Stimulated activated naive CD8-positive, alpha-beta T cell treated with anti-CD3 and anti-CD28 coated beads, Interleukin-15, Interleukin-2, amounts not matched to agents 100 ng/mL and 50 ng/mL, for 24 hours (primary cell): Measurements from ENCODE around the gene PRRT1.
"Not testable (repeated sequence)": the region's sequence is repeated elsewhere in the genome, so short reads cannot be mapped to it uniquely, and the experiment has no call there.

ENCODE experiments used
- H3K27ac Mint-ChIP-seq: one replicate; pipeline ENCODE4 v1.8.0; 2021; ENCODE audit warnings: mild to moderate bottlenecking, mixed read lengths
- H3K27me3 Mint-ChIP-seq: one replicate; pipeline ENCODE4 v1.8.0; 2021; ENCODE audit warnings: mixed read lengths
- H3K36me3 Mint-ChIP-seq: one replicate; pipeline ENCODE4 v1.8.0; 2021; ENCODE audit warnings: low read depth, mixed read lengths
- H3K4me1 Mint-ChIP-seq: one replicate; pipeline ENCODE4 v1.8.0; 2021; ENCODE audit warnings: low read depth, mixed read lengths
- H3K4me3 Mint-ChIP-seq: one replicate; pipeline ENCODE4 v1.8.0; 2021; ENCODE audit warnings: mild to moderate bottlenecking, mixed read lengths
- H3K9me3 Mint-ChIP-seq: one replicate; pipeline ENCODE4 v1.8.0; 2021; ENCODE audit warnings: mixed read lengths

Gene PRRT1

DNA sequence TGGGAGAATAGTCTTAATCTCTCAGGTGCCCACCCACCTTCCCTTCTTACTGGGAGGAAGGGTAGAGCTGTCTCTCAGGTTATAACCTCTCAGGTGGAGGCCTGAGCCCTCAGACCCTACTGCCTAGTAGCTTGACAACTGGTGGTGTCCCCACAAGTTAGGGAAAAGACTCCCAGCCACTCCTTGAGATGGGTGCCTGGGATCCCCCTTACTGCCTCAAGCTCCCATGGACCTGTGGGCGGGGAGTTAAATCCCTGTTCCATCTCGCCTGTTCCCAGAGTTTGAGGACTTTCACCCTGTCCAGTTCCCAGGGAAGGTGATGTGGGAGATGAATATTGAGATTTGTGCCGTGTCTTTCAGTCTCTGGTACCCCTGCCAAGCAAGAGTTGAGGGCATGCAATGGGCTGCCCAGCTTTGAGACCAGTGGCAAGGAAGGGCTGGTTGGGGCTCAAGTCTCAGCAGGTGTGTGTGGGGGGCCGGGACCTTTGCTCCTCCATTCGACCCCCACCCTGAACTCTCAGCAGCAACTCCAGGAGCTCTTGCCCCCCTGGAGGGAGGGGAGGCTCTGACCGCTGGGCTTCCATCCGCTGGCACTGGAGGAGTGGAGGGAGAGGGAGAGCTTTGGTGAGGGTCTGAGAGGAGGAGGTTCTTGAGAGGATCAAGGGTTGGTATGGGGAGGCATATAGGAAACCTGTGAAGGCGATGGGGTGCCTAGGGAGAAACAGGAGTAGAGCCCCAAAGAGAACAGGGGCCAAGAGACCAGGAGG, 39.4 kb upstream of the PRRT1 start:
- H3K4me3 Mint-ChIP-seq: peak overlapping the region; percentile 94
- peaks cover 73% of the 10 kb centered on the region for H3K4me1 Mint-ChIP-seq
- no peaks in the 10 kb centered on the region for H3K27me3 Mint-ChIP-seq
- H3K36me3 Mint-ChIP-seq: peaks cover 26% of the 10 kb centered on the region
- H3K9me3 Mint-ChIP-seq: no peaks in the 10 kb centered on the region
- peak overlapping the region; percentile 96 for H3K27ac Mint-ChIP-seq

DNA sequence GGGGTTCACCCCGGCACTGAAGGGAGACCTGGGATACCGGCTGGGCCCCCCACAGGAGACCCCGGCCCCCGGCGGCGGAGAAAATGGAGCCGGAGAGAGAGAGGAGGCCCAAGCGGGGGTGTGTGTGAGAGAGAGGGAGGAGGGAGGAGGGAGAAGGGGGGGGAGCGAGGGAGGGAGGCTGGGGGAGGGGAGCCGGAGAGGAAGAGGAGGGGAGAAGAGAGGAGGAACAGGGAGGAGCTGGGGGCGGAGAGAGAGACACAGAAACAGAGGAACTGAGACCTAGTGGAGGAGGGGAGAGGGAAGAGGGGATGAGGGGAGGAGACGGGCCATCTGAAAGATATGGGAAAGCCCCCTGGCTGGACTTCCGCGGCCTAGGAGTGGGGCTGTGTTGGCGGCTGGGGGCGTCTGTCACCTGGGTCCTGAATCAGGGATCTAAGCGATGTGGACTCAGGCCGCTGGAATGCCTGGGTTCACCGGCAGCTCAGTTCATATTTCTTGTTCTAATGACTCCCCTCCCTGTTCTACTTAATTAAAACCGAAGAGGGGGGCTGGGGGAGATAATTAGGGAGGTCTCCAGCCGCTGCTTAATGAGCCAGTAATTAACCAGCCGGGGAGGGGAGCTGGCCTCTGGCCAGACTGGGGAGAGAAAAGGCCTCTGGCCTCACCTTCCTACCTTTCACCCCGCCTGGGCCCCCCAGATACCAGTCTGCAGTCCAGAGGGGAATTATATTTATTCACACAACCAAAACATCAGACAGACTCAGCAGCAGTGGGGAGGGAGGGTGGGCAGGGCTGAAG, 38.5 kb upstream of the PRRT1 start, which contains the start of gene PBX2:
Gene PBX2, minus strand, starts transcription at position 149 of the 798 bp plus-strand sequence. CDS start 287 bp downstream, outside the sequence.
- Mint-ChIP-seq H3K27ac (peak within 1 kb of the TSS; percentile 96), H3K4me3 (peak within 1 kb of the TSS; percentile 94), H3K36me3 (peaks cover 33% of the 10 kb centered on the region)

DNA sequence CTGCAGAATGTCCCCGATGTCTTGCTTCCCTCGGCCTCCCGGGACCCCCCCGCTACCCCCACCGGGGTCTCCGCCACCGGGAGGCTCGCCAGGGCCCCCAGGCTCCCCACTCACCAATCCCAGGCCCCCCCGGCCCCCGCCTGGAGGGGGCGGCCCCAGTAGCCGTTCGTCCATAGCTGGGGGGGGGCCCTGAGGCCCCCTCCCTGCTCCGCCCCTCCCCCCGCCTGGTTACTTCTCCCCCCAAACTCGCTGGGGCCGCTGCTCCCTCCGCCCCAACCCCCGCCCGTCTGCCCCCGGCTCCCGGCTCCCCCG, 38.0 kb upstream of the PRRT1 start:
- Mint-ChIP-seq H3K27me3 (no peaks in the 10 kb centered on the region), H3K9me3 (no peaks in the 10 kb centered on the region), H3K27ac (peak overlapping the region; percentile 89), H3K36me3 (peaks cover 33% of the 10 kb centered on the region), H3K4me1 (peaks cover 74% of the 10 kb centered on the region), H3K4me3 (peak overlapping the region; percentile 90)

More for the DNA sequence above, 38.5 kb upstream of the PRRT1 start, which contains the start of gene PBX2:
- no peaks in the 10 kb centered on the region for H3K9me3 Mint-ChIP-seq
- peaks cover 80% of the 10 kb centered on the region for H3K4me1 Mint-ChIP-seq
- no peaks in the 10 kb centered on the region for H3K27me3 Mint-ChIP-seq

DNA sequence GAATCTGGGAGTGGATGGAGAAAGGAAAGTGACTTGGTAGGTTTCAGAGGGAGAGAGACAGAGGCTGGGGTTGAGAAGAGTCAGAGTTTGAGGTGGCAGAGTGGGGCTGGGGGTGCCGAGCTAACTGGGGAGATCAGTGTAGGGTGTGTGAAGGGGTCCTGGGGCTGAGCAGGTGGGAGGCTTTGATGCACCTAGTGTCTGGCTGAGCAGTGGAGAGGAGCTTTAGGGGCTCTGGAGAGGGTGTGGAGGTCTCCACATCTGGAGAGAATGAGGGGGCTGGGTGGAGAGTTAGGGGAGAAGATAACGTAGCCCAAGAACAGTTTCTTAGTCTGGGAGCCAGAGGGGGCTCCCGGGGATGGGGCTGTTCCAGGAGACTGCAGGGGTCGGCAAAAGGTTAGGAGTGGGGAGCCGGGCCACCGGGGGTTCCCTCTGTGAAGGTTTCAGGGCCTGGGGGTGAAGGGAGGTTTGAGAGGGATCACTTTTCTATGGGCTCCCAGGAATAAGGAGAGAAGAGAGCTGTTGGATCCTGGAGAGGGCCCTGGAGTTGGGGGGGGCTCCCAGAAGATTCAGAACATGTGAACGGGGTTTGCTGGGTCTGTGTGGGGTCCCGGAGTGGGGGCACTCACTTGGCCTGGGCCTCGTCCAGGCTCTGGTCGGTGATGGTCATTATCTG, 37.5 kb upstream of the PRRT1 start:
- Mint-ChIP-seq H3K4me1 (peaks cover 69% of the 10 kb centered on the region), H3K9me3 (no peaks in the 10 kb centered on the region), H3K36me3 (peaks cover 33% of the 10 kb centered on the region), H3K27me3 (no peaks in the 10 kb centered on the region), H3K27ac (peak overlapping the region; percentile 89), H3K4me3 (peak overlapping the region; percentile 90)

DNA sequence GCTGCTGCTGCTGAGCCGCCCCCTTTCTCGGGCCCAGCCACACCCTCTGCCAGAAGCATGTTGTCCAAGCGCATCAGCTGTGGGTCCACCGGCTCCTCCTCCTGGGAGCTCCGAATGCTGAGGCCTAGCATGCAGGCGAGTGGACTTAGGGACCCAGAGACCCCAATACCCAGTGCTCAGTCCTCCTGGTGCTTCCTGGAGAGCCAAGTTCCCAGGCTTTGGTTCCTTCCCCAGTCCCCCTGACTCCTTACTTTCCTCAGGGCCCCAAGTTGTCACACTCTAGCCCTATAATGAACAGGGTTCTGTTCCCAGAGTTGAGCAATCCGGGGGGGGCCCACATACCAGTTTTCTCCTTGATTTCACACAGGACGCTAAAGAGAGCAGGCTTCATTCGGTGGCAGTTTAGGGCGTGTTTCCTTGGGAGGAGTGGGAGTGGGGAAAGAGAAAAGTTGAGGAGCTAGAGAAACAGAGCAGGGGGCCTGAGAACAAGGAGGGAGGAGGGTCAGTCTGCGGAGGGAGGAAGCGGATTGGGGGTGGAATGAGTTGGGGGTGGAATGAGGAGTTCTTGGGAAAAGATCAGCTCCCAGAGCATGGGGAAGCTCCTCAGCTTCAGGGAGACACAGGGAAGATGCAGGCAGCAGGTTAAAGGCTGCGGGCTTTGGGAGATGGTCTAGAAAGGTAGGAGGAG, 36.8 kb upstream of the PRRT1 start:
- Mint-ChIP-seq H3K27ac (peak overlapping the region; percentile 89), H3K27me3 (no peaks in the 10 kb centered on the region), H3K4me1 (peaks cover 65% of the 10 kb centered on the region), H3K9me3 (no peaks in the 10 kb centered on the region), H3K36me3 (peaks cover 34% of the 10 kb centered on the region), H3K4me3 (peak overlapping the region; percentile 90)

DNA sequence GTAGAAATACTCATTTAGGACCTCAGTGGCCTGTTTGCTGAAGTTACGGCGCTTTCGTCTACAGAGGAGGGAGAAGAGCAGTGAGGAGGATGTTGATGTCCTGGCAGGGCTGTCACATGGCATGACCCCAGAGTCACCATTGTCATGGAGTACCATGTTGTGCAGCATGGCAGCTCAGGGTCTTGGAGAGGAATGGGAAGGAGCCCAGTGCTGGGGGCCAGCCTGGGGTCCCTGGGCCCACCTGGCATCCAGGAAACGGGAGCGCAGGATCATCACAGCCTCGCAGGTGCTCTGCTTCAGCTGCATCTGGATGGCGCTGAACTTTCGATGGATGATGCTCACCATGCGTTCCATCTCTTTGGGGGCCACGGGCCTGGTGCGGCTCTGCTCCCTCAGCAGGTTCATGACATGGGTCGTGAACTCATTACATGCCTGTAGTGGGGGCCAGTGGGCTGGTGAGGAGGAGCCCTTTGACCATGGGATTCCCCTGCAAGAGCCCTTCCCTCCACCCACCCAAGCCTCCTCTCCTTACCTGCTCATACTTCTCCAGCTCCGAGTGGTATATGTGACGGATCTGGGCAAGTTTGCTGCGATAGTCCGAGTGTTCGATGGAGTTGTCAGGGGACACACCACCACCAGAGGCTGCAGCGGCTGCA, 36.1 kb upstream of the PRRT1 start:
- Mint-ChIP-seq H3K27ac (peak overlapping the region; percentile 90), H3K4me3 (peak overlapping the region; percentile 90), H3K36me3 (peaks cover 40% of the 10 kb centered on the region), H3K4me1 (peaks cover 65% of the 10 kb centered on the region)
- H3K27me3 Mint-ChIP-seq, H3K9me3 Mint-ChIP-seq: not testable (repeated sequence)

DNA sequence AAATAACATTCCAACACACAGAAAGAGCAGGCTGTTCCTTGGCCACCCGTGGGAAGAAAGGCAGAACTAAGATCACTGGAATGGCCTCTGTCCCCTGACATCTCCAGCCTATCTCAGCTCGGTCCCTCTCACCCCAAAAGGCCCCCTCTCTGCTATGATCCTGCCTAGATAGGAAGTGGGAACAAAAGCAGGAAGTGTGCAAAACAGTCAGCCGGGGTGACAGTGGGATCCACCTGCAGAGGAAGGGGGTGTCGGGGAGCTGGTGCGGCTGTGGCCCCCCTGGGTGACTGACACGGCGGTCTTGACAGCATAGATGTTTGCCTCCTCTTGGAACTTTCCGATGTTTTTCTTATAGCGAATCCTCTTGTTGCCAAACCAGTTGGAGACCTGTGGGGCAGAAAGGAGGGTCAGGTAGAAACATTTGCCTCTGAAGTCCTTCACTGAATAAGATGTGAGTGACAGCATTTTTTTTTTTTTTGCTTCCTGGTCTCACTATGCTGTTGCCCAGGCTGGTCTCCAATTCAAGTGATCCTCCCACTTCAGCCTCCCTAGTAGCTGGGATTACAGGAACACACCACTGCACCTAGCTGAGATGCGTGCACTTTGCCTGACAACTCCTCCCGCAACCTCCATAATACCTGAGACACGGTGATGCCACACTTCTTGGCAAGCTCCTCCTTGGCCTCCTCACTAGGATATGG, 35.4 kb upstream of the PRRT1 start:
- Mint-ChIP-seq H3K36me3 (peaks cover 45% of the 10 kb centered on the region), H3K27ac (peak overlapping the region; percentile 90), H3K4me3 (peak overlapping the region; percentile 90), H3K27me3 (no peaks in the 10 kb centered on the region), H3K9me3 (no peaks in the 10 kb centered on the region), H3K4me1 (peaks cover 67% of the 10 kb centered on the region)

DNA sequence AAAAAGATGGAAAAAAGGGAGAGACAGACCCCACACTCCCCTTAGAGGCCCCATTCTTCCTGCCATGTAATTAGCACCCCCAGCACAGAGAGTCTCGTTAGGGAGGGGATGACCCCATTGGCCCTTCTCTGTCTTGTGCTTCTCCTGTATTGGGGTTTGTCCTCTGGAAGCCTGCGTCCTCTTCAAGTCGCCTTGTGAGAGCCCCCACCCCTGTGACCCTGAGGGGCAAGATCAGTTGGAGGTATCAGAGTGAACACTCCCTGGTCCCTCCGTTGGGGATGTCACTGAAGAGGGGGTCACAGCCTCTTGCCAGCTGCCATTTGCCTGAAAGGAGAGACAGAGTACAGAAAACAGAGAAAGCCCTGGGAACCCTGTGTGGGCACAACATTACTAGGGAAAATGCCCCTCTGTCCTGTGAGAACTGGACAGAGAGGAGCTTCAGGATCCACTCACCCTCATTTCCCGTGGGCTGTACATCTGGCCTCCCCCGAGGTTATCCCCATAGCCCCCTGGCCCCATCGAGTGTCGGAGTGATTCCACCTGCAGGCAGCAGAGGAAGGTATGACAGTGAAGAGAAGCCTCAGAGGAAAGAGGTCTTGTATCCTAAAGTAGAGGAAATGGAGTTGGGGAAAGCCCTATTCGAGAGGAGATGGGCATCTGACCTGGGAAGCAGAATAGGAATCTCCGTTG, 34.6 kb upstream of the PRRT1 start:
- Mint-ChIP-seq H3K27ac (peak overlapping the region; percentile 90), H3K4me1 (peaks cover 60% of the 10 kb centered on the region), H3K36me3 (peaks cover 48% of the 10 kb centered on the region), H3K4me3 (peak overlapping the region; percentile 90)
- H3K9me3 Mint-ChIP-seq, H3K27me3 Mint-ChIP-seq: not testable (repeated sequence)

DNA sequence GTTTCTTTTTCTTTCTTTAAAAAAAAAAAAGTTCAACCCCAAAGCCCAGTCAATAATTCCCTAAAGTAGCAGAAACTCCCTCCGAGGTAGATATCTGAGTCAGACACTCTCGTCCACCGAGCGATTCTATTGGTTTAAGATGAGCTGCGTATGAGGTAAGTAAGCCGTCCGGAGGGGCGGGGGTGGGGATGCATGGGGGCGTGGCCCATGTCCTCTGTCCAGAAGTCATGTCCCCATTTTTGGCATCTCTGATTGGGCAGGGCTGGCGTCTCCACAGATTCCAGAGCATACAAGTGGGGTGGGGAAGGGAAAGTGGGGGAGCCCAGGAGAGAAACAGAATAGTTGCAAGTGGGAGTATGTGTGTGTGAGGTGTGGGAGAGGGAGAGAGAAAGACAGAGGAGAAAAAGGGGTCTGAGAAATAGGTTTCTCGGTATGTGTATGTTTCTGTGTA, 34.0 kb upstream of the PRRT1 start:
- H3K9me3 Mint-ChIP-seq, H3K4me3 Mint-ChIP-seq, H3K27me3 Mint-ChIP-seq: not testable (repeated sequence)
- peaks cover 58% of the 10 kb centered on the region for H3K4me1 Mint-ChIP-seq
- H3K36me3 Mint-ChIP-seq: peaks cover 52% of the 10 kb centered on the region
- peak overlapping the region; percentile 90 for H3K27ac Mint-ChIP-seq

DNA sequence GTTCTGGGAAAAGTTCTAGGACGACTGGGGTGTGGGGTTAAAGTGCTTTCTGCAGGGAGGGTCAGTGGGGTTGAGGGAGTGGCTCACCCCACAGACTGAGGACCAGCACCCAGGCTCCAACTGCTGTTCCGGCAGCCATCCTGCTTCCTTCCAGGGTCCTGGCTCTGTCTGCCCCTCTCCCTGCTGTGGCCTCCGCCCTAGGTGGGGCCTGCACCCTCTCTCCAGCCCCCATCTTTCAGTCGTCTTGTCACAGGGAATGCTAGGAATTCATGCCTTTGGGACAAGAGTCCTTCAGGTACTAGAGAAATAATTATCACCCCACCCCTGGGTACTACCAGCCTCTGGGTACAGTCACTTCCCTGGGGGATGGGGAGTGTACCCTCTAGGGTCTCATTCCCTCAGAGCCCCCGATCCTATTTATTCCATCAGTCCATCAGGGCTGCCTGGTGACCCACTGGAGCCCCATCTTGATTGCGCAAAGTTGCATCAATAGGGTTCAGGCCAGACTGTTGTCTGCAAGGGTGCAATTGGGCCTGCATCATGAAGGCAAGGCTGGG, 32.4 kb upstream of the PRRT1 start, which contains the start of gene AGER:
Gene AGER, minus strand, starts transcription at position 170 of the 557 bp plus-strand sequence. Its CDS starts 31 bp downstream, at position 139.
- peak within 1 kb of the TSS; percentile 51 for H3K27ac Mint-ChIP-seq
- H3K36me3 Mint-ChIP-seq: peaks cover 63% of the 10 kb centered on the region
- no peaks in the 10 kb centered on the region for H3K9me3 Mint-ChIP-seq
- H3K4me1 Mint-ChIP-seq: peaks cover 72% of the 10 kb centered on the region
- no peak within 1 kb of the TSS for H3K4me3 Mint-ChIP-seq
- no peaks in the 10 kb centered on the region for H3K27me3 Mint-ChIP-seq

DNA sequence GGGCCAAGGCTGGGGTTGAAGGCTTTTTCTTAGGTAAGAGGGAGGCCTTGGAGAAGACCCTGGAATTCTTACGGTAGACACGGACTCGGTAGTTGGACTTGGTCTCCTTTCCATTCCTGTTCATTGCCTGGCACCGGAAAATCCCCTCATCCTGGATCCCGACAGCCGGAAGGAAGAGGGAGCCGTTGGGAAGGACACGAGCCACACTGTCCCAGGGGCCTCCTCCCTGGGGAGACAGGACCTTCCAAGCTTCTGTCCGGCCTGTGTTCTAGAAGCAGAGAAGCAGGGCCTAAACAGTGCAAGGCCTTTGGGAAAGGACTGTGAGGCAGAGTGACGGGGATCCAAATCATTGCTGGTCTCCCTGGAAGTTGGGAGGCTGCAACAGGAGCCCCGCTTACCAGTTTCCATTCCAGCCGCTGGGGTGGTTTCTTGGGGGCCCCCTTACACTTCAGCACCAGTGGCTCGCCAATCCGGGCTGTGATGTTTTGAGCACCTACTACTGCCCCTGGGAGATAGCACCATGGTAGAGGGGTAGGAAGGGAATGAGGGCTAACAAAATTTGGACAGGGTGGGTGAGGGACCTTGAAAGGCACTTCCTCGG, 31.8 kb upstream of the PRRT1 start:
- Mint-ChIP-seq H3K27me3 (no peaks in the 10 kb centered on the region), H3K36me3 (peaks cover 63% of the 10 kb centered on the region), H3K9me3 (no peaks in the 10 kb centered on the region), H3K4me3 (no peak overlapping the region), H3K4me1 (peaks cover 71% of the 10 kb centered on the region), H3K27ac (peak overlapping the region; percentile 40)

DNA sequence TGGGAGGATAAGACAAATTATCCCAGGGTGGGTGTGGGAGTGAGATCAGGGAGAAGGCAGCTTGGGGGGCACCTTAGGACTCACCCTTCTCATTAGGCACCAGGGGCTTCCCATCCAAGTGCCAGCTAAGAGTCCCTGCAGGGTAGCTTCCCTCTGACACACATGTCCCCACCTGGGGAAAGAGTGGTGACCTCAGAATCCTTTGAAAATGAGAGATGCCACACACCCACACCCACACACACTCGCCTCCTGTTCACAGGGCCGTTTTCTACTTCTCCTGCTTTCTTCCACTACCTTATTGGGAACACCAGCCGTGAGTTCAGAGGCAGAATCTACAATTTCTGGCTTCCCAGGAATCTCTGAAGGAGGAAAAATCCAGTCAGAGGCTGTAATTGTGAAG, 31.3 kb upstream of the PRRT1 start:
- Mint-ChIP-seq H3K36me3 (peaks cover 61% of the 10 kb centered on the region), H3K4me1 (peaks cover 70% of the 10 kb centered on the region), H3K4me3 (no peak overlapping the region), H3K27ac (peak overlapping the region; percentile 51), H3K9me3 (no peaks in the 10 kb centered on the region), H3K27me3 (no peaks in the 10 kb centered on the region)
